Stimulated activated CD8-positive, alpha-beta memory T cell treated with anti-CD3 and anti-CD28 coated beads, Interleukin-4, amount 100 ng/mL, for 1 hour (primary cell): Measurements from ENCODE around the gene HOMER2.
"Not testable (repeated sequence)": the region's sequence is repeated elsewhere in the genome, so short reads cannot be mapped to it uniquely, and the experiment has no call there.

Source experiments
- DNase-seq, 2 donors: peaks; one replicate each; pipeline ENCODE4 v3.0.0-alpha.2; 2020; ENCODE audit warnings: low read depth in 2 of 2, low spot score in 1 of 2

HOMER2 gene

GRCh38 chr15:82898961-82899360 is 53.6 kb downstream of the HOMER2 start:
- DNase-seq = no peak

- DNase-seq = no peak
Measured at GRCh38 chr15:82895983-82896382, 56.5 kb downstream of the HOMER2 start.

- DNase-seq = no peak
Measured at GRCh38 chr15:82894971-82895520, 57.5 kb downstream of the HOMER2 start.

- not testable (repeated sequence) for DNase-seq
Measured at GRCh38 chr15:82893473-82893872, 59.0 kb downstream of the HOMER2 start.

DNA sequence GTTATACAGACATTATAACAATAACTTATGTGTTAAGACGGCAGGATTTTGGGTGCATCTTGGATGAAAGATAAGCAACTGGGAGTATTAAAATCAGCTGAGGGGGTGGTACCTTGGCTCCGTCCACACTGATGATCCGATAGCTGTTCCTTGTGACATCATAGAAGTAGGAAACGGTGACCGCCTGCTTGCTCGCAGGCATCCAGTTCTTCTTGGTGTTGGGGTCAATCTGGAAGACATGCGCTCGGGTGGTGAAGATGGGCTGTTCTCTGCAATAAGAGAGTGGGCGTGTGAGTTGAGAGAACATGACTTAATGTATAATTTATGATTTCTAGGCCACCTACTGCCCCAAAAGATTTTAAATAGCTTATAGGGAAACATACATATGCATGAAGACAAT is 59.9 kb downstream of the HOMER2 start:
- no peak for DNase-seq

- DNase-seq = no peak
Measured at GRCh38 chr15:82890995-82891390, 61.5 kb downstream of the HOMER2 start.

DNA sequence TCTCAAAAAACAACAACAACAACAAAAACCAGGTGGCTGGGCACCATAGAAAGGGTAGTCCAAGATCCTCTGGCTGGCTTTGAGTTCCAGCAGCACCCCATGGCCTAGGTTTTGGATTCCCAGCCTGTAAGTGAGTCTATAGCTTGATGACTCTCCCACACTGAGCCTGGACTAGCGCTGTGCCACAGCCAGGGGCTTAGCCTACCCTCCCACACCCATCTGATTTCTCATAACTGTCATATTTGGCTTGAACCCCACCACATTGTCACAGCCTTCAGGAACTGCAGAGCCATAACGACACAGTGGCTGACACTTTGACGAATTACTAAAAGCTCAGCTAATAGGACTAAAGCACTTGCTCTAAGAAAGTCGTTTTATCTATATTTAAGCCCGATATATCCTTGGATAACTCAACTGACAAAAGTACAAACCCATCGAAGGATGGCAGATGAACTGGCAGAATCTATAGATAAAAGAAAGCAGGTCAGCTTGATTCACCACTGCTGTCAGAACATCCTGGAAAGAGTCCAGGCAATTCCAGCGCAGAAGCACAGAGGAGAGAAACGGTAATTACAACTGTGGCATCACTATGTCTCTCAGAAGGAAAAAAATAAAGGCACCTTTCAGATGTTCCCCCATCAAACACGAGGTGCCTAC is 62.1 kb downstream of the HOMER2 start:
- no peak for DNase-seq

GRCh38 chr15:82882273-82882928 is 70.1 kb downstream of the HOMER2 start:
- no peak for DNase-seq

DNA sequence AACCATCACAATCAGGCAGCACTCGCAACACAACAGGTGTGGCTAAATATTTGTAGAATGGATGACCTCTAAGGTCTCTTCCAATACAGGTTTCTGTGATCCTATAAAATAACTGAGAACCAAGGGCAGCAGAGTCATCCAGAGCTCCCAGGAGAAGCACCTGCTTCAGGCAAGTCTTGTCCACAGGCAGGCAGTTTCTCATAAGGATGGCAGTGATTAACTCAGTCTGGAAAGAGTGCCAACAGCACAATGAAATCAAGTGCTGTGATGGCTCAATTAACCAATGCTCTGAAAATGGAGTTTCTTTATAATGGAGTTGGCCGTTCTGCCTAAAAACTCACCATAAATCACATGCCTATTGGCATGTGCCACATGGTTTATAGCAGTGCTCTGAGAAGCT is 70.8 kb downstream of the HOMER2 start:
- no peak for DNase-seq

DNA sequence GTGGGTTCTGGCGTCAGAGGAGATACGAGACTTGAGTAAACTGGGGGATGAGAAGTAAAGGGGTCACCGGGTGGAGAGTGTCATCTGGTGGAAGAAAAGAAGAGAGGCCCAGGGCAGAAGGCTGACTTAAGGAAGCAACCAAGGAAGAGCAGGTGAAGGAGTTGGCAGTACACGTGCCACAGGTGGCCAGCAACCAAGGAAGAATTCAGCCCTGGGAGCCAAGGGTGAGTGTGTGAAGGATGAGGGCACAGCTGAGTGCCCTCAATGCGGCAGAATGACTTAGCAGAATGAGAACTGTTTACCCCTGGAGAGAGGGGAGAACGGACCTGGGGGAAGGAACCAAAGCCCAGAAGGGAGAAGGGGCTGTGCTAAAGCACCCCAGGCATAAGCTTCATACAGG is 71.8 kb downstream of the HOMER2 start:
- no peak for DNase-seq

DNA sequence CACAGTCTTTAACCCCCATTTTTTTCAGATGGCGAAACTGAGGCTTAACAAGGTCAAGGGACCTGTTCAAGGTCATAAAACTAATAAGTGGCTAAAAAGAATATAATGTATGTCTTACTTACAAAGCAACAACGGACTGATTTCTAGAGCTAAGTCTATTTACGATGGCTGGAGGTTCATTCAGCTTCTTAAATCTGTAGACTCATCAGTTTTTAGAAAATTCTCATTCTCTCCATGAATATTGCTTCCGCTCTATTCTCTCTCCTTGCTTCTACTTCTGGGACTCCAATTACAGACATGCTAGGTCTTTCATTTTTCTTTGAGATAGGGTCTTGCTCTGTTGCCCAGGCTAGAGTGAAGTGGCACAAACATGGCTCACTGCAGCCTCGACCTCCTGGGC is 74.2 kb downstream of the HOMER2 start:
- DNase-seq = no peak

GRCh38 chr15:82877825-82878224 is 74.7 kb downstream of the HOMER2 start:
- DNase-seq = no peak

- DNase-seq = no peak
Measured at GRCh38 chr15:82875411-82876003, 77.0 kb downstream of the HOMER2 start.

GRCh38 chr15:82874961-82875360 is 77.6 kb downstream of the HOMER2 start:
- no peak for DNase-seq

GRCh38 chr15:82874267-82874666 is 78.3 kb downstream of the HOMER2 start:
- DNase-seq = no peak

DNA sequence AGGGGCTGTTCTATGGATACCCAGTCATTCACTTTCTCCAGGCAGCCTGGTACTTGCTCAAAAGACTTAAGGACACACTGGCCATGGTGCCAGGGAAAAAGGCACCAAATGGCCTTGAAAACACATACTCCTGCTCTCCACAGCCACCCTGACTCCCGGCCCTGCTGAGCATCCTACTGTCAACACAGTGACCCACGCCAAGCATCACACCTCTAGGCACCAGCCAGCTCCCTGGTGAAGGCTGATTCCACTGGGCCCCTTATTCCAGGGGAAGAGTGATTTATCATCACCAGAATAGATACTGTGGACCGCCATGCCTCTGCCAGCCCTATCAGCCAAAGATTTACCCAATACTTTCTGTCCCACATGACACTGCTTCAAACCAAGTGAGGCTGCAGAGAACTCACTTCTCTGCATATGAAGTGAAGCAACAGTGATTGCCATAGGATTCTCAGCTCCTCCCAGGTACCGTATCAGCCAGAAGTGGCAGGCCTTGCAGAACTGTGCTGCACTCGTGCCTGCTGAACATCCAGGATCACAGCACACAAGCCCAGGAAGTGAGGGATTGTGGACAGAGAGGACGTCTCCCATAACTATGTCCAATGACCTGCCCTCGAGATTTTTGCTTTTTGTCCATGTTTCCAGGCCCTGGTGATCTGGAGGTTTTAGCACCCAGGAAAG is 79.4 kb downstream of the HOMER2 start:
- DNase-seq = no peak

DNA sequence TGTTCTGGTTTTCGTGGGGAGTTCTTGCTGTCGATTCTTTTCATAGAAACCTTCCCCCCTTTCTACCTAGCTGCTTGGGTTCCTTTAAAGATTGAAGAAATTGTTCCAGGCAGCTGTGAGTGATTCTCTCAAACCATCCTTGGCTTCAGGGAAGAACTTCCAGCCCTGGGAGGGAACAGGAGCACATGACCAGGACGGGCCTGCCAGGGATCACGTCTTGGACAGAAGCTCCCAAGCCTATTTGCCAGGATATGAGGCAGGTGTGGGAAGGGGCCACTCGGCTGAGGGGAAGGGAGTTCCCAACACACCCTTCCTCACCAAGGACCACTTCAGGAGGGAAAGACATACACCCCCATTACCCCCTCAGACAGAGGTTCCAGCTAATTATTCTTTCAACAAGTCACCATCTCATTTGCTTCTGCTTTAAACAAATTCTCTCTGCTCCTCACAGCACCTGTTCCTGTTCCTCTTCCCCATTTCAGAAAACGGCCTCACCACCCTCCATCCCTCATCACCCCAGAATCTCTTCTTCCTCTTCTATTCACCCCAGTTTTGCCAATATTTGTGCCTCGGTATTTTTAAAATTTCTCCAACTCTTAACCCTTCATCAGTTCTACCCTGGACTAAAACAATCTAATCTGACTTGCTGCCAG is 80.6 kb downstream of the HOMER2 start:
- DNase-seq = no peak

- DNase-seq = no peak
Measured at GRCh38 chr15:82871358-82871757, 81.2 kb downstream of the HOMER2 start.

- DNase-seq = no peak
Measured at GRCh38 chr15:82870727-82871320, 81.7 kb downstream of the HOMER2 start.

DNA sequence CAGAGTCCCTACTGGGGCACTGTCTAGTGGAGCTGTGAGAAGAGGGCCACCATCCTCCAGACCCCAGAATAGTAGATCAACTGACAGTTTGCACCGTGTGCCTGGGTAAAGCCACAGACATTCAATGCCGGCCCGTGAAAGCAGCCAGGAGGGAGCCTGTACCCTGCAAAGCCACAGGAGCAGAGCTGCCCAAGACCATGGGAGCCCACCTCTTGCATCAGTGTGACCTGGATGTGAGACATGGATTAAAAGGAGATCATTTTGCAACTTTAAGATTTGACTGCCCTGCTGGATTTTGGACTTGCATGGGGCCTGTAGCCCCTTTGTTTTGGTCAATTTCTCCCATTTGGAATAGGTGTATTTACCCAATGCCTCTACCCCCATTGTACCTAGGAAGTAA is 86.5 kb downstream of the HOMER2 start:
- not testable (repeated sequence) for DNase-seq

GRCh38 chr15:82865581-82865980 is 86.9 kb downstream of the HOMER2 start:
- DNase-seq = not testable (repeated sequence)
